ENCODE measurements around the gene MED12L.

GRCh38 chr3:151452368-151452767, 366.9 kb downstream of the MED12L start:
- TF ChIP-seq CTCF (IDR thresholded peaks at IDR 0.05; ENCODE audit: insufficient read depth, low read length) (no peak), POLR2AphosphoS5 (IDR thresholded peaks at IDR 0.05; ENCODE audit: low read depth) (no peak), GABPA (IDR thresholded peaks at IDR 0.05; ENCODE audit: low read depth) (no peak)
- TF ChIP-seq, protein P1, sequence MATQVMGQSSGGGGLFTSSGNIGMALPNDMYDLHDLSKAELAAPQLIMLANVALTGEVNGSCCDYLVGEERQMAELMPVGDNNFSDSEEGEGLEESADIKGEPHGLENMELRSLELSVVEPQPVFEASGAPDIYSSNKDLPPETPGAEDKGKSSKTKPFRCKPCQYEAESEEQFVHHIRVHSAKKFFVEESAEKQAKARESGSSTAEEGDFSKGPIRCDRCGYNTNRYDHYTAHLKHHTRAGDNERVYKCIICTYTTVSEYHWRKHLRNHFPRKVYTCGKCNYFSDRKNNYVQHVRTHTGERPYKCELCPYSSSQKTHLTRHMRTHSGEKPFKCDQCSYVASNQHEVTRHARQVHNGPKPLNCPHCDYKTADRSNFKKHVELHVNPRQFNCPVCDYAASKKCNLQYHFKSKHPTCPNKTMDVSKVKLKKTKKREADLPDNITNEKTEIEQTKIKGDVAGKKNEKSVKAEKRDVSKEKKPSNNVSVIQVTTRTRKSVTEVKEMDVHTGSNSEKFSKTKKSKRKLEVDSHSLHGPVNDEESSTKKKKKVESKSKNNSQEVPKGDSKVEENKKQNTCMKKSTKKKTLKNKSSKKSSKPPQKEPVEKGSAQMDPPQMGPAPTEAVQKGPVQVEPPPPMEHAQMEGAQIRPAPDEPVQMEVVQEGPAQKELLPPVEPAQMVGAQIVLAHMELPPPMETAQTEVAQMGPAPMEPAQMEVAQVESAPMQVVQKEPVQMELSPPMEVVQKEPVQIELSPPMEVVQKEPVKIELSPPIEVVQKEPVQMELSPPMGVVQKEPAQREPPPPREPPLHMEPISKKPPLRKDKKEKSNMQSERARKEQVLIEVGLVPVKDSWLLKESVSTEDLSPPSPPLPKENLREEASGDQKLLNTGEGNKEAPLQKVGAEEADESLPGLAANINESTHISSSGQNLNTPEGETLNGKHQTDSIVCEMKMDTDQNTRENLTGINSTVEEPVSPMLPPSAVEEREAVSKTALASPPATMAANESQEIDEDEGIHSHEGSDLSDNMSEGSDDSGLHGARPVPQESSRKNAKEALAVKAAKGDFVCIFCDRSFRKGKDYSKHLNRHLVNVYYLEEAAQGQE (IDR thresholded peaks at IDR 0.05; ENCODE audit: insufficient replicate concordance, low read depth), result no peak
